Effector memory CD4-positive, alpha-beta T cell (primary cell): ENCODE measurements around the gene HOATZ.

Experiments
- DNase-seq, 3 donors: peaks; one replicate each; pipeline ENCODE4 v3.0.0-alpha.2; 2020
- H3K27ac ChIP-seq: 2 replicates; pipeline ENCODE4 v1.7.0; 2013; ENCODE audit warnings: mild to moderate bottlenecking, low read length, moderate library complexity; ENCODE audit not compliant: insufficient read depth, poor library complexity, severe bottlenecking
- H3K27me3 ChIP-seq: replicated peaks from 2 replicates; pipeline ENCODE4 v1.7.0; 2013; ENCODE audit warnings: mild to moderate bottlenecking, low read length; ENCODE audit not compliant: insufficient read depth, control insufficient read depth, poor library complexity, severe bottlenecking
- H3K36me3 ChIP-seq: 2 replicates; pipeline ENCODE4 v1.7.0; 2013; ENCODE audit warnings: mild to moderate bottlenecking, low read length, moderate library complexity; ENCODE audit not compliant: control insufficient read depth, insufficient read depth
- H3K4me1 ChIP-seq: 2 replicates; pipeline ENCODE4 v1.7.0; 2013; ENCODE audit warnings: low read length, mild to moderate bottlenecking; ENCODE audit not compliant: control insufficient read depth, insufficient read depth, poor library complexity, severe bottlenecking
- H3K4me3 ChIP-seq: 2 replicates; pipeline ENCODE4 v1.7.0; 2013; ENCODE audit warnings: low read length, low read depth, mild to moderate bottlenecking; ENCODE audit not compliant: insufficient read depth, poor library complexity, severe bottlenecking
- H3K9me3 ChIP-seq: 2 replicates; pipeline ENCODE4 v1.7.0; 2013; ENCODE audit warnings: mild to moderate bottlenecking, low read length, moderate library complexity; ENCODE audit not compliant: control insufficient read depth

Gene HOATZ

GRCh38 chr11:111531136-111531535 lies 16.6 kb downstream of the HOATZ start:
- H3K36me3 ChIP-seq = no peaks in the 10 kb centered on the region
- no peak overlapping the region for H3K4me3 ChIP-seq
- no peaks in the 10 kb centered on the region for H3K27me3 ChIP-seq
- DNase-seq = no peak
- H3K4me1 ChIP-seq = no peaks in the 10 kb centered on the region
- H3K27ac ChIP-seq = no peak overlapping the region
- H3K9me3 ChIP-seq = no peaks in the 10 kb centered on the region

DNA sequence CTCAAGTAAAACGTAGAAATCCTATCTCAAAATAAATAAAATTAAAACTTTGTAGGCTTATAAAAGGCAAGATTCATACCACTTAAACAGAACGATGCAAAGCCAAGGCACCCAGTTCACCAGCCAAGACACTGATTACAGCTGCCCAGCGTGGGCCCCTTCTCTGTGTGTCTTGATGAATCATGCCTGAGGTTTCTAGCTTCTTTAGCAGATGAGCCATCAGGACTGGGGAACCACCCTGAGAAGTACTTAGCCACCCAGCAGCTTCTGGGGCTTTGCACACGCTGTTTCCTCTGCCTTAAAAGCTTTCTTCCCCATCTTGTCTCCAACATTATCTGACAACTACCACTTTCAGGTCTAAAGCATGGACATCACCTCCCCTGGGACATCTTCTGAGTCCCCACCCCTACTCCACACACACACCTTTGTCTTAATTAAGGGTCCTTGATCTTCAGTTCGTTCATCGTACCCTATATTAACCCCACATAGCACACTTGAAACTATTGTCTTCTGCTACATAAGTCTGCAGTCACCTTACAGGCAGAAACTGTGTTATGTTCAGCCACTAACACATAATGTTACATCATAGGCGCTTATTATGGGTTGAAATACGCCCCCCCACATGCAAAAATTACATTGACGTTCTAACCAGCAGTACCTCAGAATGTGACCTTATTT lies 17.2 kb downstream of the HOATZ start:
- DNase-seq = no peak
- H3K4me1 ChIP-seq = no peaks in the 10 kb centered on the region
- H3K9me3 ChIP-seq = no peaks in the 10 kb centered on the region
- no peaks in the 10 kb centered on the region for H3K36me3 ChIP-seq
- H3K4me3 ChIP-seq = no peak overlapping the region
- no peaks in the 10 kb centered on the region for H3K27me3 ChIP-seq
- H3K27ac ChIP-seq = no peak overlapping the region

DNA sequence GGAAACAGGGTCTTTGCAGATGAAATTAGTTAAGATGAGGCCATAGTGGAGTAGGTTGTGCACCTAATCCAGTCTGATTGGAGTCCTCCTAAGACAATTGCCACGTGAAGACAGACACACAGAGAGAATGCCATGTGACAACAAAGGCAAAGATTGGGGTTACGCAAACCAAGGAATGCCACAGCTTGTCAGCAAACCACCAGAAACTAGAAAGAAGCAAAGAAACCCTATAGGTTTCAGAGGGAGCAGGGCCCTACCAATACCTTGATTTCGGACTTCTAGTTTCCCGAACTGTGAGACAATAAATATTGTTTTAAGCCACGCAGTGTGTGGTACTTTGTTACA lies 17.8 kb downstream of the HOATZ start:
- H3K9me3 ChIP-seq = no peaks in the 10 kb centered on the region
- H3K27me3 ChIP-seq = no peaks in the 10 kb centered on the region
- H3K36me3 ChIP-seq = no peaks in the 10 kb centered on the region
- no peak for DNase-seq
- H3K4me1 ChIP-seq = no peaks in the 10 kb centered on the region
- H3K27ac ChIP-seq = no peak overlapping the region
- no peak overlapping the region for H3K4me3 ChIP-seq

- no peaks in the 10 kb centered on the region for H3K9me3 ChIP-seq
- H3K4me3 ChIP-seq = no peak overlapping the region
- H3K36me3 ChIP-seq = no peaks in the 10 kb centered on the region
- H3K4me1 ChIP-seq = no peaks in the 10 kb centered on the region
- H3K27ac ChIP-seq = no peak overlapping the region
- DNase-seq = no peak
- no peaks in the 10 kb centered on the region for H3K27me3 ChIP-seq
These were observed 20.7 kb downstream of the HOATZ start for GRCh38 chr11:111535281-111535680.

- Histone ChIP-seq H3K4me3 (no peak overlapping the region), H3K9me3 (no peaks in the 10 kb centered on the region), H3K36me3 (no peaks in the 10 kb centered on the region), H3K27ac (no peak overlapping the region), H3K4me1 (peaks cover 15% of the 10 kb centered on the region), H3K27me3 (peaks cover 12% of the 10 kb centered on the region)
- no peak for DNase-seq
These were observed 22.8 kb downstream of the HOATZ start for GRCh38 chr11:111537336-111537860.

DNA sequence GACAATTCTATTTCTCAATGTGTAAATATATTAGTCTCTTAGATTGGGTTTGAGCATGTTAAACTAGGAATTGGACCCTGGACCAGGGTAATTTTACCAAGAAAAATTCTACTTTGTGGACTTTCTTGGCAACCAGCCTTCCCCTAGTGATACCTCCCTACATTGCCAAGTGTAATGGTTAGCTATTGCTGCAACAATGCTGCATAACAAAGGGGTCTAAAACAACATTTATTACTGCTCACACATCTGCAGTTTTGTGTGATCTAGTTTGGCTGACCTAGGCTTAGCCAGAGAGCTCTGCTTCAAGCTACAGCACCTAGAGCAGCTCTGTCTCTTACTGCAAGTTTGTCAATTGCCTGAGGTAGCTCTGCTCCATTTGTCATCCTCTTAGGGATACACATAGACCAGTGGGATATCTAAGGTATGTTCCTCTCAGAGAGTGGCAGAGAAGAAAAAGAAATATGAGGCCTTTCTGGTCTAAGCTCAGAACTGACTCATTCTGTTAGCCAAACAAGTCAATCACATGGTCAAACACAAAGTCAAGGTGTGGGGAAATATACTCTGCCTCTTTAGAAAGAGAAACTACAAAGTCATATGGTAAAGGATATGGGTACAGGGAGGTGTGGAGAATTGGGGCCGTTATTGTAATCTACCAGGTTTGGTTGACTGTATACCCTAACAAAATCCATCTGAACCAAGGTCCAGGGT lies 24.0 kb downstream of the HOATZ start:
- Histone ChIP-seq H3K4me3 (no peak overlapping the region), H3K4me1 (peaks cover 15% of the 10 kb centered on the region), H3K9me3 (no peaks in the 10 kb centered on the region), H3K36me3 (no peaks in the 10 kb centered on the region), H3K27me3 (peaks cover 12% of the 10 kb centered on the region), H3K27ac (no peak overlapping the region)
- DNase-seq = no peak

- DNase-seq = no peak
- H3K4me1 ChIP-seq = peaks cover 15% of the 10 kb centered on the region
- H3K36me3 ChIP-seq = no peaks in the 10 kb centered on the region
- no peak overlapping the region for H3K4me3 ChIP-seq
- no peak overlapping the region for H3K27ac ChIP-seq
- peaks cover 12% of the 10 kb centered on the region for H3K27me3 ChIP-seq
- no peaks in the 10 kb centered on the region for H3K9me3 ChIP-seq
These were observed 25.0 kb downstream of the HOATZ start for GRCh38 chr11:111539426-111540113.

GRCh38 chr11:111540114-111540936 lies 25.7 kb downstream of the HOATZ start, which contains the start of gene LAYN:
TSS of gene LAYN (plus strand) at chr11:111540720. CDS start at chr11:111540844, 124 bp downstream.
- no peaks in the 10 kb centered on the region for H3K9me3 ChIP-seq
- no peak within 1 kb of the TSS for H3K27ac ChIP-seq
- DNase-seq = no peak
- H3K4me3 ChIP-seq = peak within 1 kb of the TSS; percentile 23
- peaks cover 15% of the 10 kb centered on the region for H3K4me1 ChIP-seq
- H3K27me3 ChIP-seq = peaks cover 12% of the 10 kb centered on the region
- no peaks in the 10 kb centered on the region for H3K36me3 ChIP-seq

DNA sequence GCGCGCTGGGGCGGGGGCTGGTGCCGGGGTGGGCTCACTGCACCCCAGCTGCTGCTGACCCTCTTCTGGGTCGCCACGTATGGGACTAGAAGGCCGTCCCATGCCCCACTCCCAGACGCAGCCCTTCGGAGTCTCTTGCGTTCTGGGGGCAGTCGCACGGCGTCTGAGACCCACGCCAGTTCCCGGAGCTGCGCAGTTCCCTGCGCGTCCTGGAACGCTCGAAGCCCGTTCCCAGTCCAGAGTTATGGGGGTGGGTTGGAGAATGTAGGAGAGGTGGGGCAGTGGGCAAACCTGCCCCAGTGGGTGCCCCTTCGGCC lies 26.3 kb downstream of the HOATZ start:
- no peaks in the 10 kb centered on the region for H3K9me3 ChIP-seq
- peak overlapping the region; percentile 23 for H3K4me3 ChIP-seq
- peaks cover 12% of the 10 kb centered on the region for H3K27me3 ChIP-seq
- H3K36me3 ChIP-seq = no peaks in the 10 kb centered on the region
- H3K27ac ChIP-seq = no peak overlapping the region
- DNase-seq = no peak
- H3K4me1 ChIP-seq = peaks cover 15% of the 10 kb centered on the region
